ENCODE results near the gene CAMK2G. TPM values are rescaled to one million over a fixed set of nuclear protein-coding genes. Genes with fewer than 3 reads are reported as not detected.
"Not testable (repeated sequence)": the region's sequence is repeated elsewhere in the genome, so short reads cannot be mapped to it uniquely, and the experiment has no call there.

Gene CAMK2G
- polyA plus RNA-seq (2013, experiment 1 of 2; ENCODE audit: insufficient read length), result 57.4 TPM
- polyA plus RNA-seq (2013, experiment 2 of 2; ENCODE audit: insufficient read length), result 56.4 TPM

DNA sequence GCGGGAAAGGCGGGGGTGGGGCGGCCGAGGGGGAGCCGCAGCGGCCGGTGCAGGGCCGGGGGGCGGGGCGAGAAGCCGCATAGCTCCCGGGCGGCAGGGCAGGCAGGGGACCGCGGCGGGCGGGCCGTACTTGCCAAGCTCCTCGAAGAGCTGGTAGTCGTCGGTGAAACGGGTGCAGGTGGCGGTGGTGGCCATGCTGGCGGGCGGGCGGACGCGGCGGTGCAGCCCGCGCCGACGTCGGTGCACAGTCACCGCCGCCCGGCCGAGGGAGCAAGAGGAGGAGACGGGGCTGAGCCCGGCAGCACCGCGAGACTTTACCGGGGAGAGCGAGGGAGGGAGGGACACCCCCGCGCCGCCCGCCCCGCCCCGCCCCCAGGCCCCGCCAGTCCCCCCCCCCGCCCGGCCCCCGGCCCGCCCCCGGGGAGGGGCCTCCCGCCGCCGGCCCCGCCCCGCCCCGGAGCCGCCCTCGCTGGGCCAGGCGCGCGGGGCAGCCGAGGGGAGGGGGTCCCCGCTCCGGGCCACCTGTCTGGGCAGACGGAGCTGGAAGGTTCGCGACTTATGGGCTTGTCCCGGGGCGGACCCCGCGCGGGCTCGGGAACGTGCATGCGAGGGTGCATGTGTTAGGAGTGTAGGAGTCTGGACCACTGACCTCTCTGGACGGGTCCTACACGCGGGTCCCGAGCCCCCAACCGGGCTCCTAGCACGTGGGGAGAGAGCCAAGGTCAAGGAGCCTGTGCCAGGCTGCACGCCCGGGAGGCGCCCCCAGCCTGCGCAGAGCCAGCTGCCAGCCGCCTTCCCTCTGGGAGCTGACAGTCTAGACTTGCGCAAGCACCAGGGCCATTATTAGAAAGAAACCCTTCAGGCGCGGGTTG lies at the start of gene CAMK2G:
TSS of gene CAMK2G (minus strand) at position 289 of the 872 bp plus-strand sequence. CDS start at position 195, 94 bp downstream.
- DNase-seq, result peak; percentile 91

DNA sequence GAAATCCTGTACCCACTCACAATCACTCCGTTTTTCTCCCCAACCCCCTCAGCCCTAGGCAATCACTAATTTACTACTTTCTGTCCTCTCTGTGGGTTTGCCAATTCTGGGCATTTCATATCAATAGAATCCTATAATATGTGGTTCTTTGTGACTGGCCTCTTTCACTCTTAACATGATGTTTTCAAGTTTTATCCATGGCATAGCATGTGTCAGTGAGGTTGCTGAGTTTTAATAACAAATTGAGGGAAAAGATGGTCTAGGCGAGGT lies 48.4 kb upstream of the CAMK2G start:
- DNase-seq, result no peak

DNA sequence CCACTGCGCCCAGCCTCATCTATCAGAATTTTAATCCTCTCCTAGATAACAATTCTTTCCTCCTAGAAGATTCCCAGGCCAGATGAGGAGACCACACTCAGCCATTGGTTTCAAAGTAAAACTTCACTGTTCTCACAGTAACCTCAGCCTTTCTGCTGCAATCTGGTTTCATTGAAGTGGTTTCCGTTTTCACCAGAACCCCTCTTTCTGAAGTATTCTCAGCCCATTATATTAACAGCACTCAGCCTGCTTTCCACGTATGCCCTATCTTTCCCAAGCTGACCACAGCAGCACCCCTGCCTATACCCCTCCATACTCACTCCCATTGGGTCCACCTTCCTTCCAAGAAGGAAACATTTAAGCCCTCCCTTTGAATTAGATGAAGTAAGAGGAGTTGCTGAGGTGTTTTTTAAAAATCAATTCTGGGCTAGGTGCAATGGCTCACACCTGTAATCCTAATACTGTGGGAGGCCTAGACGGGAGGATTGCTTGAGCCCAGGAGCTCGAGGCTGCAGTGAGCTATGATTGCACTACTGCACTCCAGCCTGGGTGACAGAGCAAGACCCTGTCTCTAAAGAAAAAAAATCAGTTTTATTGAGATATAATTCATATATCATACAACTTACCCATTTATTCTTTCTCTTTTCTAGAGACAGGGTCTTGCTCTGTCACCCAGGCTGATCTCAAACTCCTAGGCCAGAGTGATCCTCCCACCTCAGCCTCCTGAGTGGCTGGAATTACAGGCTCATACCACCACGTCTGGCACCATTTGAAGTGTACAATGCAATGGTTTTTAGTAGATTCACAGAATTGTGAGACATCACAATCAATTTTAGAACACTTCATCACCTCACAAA lies 47.9 kb upstream of the CAMK2G start:
- DNase-seq, result no peak

DNA sequence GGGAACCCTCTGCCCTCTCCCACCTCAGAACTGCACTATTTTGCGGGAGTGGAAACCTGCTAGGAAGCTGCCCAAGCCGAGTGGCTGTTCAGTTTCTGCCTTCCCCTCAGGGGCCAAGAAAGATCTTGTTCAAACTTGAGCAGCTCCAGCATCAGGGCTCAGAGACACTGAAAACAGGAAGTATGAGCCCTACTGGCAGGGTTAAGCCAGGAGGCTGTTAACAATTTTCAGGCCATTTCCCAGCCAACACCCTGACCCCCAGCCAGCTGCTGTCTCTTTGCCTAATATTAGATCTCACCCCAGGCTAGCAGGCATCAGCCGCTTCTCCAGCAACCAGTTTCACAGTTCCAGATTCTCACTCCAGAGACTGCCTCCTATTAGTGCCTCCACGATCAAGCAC lies 45.7 kb upstream of the CAMK2G start:
- peak; percentile 33 for DNase-seq

DNA sequence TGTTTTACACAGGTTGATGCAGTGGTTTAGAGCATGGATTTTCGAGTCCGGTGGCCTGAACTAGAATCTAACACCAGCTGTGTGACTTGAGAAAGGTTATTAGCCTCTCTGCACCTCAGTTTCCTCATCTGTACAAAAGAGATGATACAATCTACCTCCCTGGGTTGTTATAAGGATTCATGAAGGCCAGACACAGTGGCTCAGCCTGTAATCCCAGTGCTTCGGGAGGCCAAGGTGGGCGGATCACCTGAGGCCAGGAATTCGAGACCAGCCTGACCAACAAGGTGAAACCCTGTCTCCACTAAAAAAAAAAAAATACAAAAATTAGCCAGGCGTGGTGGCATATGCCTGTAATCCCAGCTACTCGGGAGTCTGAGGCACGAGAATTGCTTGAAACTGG lies 45.1 kb upstream of the CAMK2G start:
- not testable (repeated sequence) for DNase-seq

DNA sequence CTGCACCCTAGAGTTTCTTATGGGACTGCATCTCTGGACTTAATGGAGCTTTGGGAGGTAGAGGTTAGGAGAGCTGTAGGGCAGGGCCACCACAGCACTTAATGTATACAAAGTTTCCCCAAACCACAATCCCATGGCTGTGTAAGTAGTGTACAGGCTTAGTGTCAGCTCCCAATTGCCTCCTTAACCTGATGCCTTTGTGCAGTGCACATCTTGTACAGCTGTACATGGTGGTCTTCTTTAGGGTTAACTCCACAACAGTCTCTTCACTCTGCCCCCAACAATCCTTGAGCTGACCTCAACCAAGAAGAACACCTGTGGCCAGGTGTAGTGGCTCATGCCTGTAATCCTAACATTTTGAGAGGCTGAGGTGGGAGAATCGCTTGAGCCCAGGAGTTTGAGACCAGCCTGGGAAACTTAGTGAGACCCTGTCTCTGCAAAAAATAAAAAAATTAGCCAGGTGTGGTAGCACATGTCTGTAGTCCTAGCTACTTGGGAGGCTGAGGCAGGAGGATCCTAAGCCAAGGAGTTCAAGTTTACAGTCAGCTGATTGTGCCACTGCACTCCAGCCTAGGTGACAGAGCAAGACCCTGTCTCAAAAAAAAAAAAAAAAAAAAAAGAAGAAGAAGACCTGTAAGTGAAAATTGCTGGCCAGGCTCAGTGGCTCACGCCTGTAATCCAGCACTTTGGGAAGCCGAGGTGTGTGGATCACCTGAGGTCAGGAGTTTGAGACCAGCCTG lies 43.4 kb upstream of the CAMK2G start:
- DNase-seq, result no peak

DNA sequence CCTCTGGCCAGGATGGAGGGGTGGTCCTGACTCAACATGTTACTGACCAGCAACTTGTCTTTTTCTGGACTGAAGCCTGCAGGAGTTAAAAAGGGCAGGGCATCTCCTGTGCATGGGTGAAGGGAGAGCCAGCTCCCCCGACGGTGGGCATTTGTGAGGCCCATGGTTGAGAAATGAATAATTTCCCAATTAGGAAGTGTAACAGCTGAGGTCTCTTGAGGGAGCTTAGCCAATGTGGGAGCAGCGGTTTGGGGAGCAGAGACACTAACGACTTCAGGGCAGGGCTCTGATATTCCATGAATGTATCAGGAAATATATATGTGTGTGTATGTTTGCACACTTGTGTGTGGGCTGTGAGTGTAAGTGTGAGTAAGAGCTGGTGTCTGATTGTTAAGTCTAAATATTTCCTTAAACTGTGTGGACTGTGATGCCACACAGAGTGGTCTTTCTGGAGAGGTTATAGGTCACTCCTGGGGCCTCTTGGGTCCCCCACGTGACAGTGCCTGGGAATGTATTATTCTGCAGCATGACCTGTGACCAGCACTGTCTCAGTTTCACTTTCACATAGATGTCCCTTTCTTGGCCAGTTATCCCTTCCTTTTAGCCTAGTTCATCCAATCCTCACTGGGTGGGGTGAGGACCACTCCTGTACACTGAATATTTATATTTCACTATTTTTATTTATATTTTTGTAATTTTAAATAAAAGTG lies 42.6 kb upstream of the CAMK2G start:
- DNase-seq, result no peak

DNA sequence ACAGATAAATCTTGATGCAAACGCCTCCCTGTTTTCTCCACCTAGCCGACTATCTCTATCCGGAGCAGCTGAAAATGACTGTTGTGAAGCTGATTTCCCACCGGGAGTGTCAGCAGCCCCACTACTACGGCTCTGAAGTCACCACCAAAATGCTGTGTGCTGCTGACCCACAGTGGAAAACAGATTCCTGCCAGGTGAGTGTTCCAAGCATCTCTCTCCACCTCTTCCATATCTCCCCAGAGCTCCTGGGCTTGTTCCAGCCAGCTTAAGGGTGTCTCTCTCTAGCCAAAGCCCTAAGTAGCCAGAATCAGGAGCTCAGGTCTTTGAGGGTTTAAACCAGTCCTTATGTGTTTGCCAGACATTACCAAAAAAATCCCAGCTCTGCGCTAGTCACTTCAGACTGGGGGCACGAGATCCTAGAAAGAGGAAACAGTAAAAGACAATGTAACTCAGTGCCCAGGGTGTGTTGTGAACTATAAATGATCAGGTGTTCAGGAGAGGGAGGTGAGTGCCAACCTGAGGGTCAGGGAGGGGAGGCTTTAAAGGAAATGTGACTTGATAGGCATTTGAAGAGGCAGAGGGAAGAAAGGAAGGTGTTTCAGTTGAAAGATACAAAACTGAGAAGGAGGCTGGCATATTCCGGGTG lies 41.0 kb upstream of the CAMK2G start:
- DNase-seq, result no peak

DNA sequence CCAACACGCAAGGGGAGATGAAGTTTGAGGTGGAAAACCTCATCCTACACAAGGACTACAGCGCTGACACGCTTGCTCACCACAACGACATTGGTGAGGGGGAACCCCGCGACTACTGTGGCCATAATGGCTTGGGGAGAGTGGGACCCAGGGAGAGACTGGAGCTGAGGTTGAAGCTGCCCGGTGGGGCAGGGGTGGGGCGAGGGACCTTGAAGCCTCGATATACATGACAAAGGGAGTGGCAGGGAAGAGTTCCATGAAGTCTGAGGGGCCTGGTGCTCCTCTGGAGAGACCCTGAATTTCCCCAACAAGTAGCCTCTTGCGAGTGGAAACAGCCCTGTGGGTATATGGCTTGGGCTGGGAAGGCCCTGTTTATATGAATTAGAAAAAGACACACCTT lies 39.7 kb upstream of the CAMK2G start:
- no peak for DNase-seq

DNA sequence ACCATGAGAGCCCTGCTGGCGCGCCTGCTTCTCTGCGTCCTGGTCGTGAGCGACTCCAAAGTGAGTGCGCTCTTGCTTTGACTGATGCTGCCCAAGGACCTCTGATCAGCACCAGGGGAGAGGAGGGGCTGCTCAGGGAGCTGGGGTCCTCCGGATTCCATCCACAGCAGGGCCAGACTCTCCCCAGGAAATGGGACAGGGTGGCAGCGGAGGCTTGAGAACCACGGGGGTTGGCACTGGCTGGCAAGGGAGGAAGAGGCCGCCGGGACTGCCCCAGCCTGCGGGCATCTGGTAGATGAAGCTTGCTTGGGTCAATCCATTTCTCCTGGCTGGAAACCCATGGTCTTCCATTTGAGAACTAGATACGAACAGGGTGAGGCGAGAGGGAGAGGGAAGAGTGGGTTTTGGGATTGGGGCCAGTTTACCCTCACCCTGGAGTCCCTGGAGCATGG lies 37.2 kb upstream of the CAMK2G start:
- DNase-seq, result no peak

DNA sequence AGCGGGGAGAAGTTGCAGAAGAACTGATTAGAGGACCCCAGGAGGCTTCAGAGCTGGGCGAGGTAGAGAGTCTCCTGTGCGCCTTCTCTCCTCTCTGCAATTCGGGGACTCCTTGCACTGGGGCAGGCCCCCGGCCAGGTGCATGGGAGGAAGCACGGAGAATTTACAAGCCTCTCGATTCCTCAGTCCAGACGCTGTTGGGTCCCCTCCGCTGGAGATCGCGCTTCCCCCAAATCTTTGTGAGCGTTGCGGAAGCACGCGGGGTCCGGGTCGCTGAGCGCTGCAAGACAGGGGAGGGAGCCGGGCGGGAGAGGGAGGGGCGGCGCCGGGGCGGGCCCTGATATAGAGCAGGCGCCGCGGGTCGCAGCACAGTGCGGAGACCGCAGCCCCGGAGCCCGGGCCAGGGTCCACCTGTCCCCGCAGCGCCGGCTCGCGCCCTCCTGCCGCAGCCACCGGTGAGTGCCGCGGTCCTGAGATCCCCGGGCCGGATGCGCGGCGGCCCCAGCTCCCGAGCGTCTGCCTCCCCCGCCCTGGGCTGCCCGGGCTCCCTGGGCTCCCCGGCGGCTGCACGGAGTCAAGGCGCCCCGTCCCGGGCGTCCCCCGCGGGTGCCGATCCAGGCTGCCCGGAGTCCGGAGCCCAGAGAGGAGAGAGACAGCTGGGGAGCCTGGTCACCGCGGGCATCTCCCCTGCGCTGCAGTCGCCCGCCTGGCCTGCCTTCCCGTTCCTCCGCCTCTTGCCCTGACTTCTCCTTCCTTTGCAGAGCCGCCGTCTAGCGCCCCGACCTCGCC lies 36.6 kb upstream of the CAMK2G start, which contains the start of gene PLAU:
TSS of gene PLAU (plus strand) at position 369 of the 789 bp plus-strand sequence. CDS start 424 bp downstream, outside the sequence.
- DNase-seq, result peak; percentile 36

DNA sequence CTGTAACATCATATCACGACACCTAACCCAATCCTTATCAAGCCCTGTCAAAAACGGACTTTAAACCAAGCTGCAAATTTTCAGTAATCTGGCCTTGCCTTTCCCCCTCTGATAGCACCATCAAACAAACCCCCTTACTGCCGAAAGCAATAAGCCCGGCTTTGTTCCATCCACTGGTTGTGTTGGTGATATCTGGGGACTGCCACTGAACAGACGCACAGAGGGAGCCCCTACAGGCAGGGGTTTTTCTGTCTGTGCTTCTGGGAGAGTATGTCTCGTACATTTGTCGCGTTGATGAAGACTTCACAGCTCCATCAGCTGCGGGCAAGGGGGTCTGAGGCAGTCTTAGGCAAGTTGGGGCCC lies 36.0 kb upstream of the CAMK2G start:
- DNase-seq, result no peak

DNA sequence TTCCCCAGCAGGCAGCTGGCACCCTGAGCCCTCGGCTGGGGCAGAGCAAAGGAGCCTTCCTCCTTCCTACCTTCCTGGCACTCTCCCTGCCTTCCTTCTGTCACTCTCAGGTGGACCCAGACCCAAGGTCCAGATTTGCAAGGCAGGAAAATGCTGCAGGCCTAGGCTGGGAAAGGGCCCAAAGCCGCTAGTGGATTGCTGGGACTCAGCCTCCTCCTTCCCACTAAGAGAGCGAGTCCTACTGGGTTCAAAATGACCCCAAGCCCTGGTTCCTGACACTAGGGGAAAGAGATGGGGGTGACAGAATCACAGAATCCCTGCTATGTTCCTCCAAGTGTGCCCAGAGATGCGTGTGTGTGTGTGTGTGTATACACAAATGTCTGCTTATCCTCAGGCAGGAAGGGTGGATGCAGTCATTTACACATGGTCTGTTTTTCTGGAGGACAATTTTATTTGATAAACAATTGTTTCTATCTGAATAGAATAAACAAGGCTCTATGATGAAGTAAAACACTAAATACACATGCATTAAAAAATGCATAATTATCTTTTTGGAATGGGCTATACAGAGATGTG lies 35.3 kb upstream of the CAMK2G start:
- no peak for DNase-seq

DNA sequence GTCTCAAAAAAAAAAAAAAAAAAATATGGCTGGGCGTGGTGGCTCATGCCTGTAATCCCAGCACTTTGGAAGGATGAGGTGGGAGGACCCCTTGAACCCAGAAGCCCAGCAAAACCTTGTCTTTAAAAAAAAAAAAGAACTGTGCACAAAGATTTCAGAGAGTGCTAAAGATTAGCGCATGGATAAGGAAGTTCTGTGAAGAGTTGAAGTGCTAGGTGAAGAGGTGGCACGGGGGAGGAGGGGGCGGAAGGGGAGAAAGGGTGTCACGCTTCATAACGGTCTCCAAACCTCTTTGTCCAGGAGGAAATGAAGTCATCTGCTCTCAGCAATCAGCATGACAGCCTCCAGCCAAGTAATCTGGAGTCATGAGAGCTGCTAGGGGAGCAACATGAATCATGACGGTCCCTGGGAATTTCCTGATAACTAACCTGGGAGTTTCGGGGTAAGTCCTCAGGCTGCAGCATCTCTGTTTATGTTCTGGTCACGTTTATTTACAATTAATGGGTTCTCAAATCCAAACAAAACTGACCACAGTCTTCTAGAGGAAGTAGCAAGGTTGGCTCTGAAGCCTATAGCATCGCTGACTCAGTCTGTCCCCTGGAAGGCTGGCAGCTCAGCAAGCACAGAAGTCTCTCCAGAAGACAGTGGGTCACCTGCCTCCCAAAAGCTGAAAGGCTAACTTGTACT lies 34.6 kb upstream of the CAMK2G start:
- DNase-seq, result peak; percentile 90

DNA sequence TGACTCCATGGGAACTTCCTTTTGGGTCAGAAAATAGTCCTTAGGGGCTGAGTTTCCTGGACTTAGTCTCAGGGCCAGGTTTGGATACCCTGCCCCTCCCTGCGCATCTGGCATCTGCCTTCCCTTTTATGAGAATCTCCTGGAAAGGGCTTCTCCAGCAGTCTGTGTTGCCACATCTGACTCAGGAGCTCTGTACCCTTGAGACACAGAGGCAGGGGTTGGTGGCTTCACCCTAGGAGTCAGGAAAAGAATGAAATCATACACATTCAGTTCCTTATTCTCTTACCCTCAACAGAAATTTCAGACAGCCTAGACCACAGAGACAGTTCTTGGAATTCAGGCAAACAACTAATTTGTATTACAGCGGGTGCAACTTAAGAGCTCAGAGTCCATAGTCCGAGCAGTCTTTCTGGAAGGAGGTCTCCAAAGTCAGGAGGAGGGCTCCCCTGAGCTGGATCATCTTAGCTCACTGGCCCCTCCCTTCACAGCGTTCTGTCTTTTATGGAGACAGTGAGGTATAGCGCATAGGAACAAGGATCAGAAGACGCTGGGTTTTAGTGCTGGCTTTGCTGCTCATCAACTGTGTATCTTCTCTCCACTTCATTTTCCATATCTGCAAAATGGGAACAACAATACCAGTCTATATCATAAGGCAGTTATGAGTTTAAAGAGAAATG lies 33.6 kb upstream of the CAMK2G start:
- peak; percentile 93 for DNase-seq

DNA sequence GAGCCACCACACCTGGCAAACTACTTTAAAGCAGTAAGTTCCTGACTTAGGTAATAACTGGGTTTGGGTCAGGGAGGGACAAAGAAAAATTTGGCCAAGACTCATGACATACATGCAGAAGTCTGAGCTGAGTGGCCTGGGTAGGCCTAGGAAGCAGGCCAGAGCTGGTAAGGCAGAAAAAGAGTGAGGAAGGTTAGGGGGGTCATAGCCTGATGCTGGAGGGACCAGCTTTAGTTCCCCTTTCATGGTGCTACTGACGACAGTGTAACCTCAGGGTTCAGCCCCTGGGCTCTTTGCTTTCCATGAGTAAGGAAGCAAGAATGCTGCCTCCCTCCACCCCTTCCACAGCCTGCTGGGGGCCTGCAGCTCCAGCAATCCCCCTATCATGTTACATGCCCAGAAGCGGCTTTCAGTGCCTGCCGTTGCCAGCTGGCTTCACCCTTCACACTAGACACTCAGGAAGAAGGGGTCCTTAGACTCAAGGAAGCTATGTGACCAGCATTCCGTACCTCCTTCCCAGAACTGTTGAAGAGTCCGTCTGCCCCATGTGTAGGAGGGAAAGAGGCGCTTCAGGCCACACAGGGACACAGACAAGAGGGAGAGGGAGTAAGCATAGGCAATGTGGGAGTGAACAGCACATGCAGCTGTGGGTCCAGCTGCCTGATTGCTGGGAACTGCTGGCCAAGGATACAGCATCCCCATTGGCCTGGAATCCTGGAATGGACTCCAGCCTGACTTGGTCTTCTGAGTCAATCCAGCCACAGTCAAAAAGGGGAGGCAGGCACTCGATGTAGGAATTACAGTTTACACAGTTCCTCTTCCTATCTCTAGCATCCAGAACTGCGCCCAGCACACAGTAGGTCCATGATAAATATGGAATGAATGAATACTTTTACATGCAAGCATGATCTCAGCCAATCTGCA lies 32.4 kb upstream of the CAMK2G start:
- DNase-seq, result peak; percentile 98

DNA sequence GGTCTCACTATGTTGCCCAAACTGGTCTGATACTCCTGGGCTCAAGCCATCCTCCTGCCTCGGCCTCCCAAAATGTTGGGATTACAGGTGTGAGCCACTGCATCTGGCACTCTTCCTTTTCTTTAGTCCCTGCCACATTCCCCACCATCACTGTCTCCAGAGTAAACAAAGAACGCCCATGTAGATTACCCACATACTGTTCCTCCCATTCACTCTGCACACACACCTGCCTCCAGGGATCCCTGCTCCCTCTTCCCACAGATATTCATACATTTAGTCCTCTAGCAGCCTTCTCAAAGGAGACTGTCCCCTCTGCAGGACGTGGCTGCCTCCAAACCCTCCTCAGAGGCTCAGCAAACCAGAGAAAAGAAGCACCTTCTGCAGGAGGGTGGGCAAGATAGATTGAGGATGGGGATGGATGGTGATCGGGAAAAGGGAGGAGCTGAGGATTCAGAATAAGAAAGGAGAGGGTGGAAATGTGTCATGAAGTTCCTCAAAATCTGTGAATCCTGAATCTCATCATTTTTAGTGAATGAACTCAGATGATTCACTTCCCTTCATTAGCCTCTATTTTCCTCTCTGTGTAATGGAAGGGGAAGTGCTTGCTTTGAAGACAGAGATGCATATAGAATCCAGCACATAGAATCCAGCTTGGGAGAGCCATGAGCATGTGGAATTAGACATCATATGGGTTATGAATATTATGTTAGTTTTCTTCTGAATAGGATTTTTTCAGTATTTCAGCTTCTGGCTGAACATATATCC lies 31.1 kb upstream of the CAMK2G start:
- DNase-seq, result no peak

All from fibroblast of skin of scalp (primary cell).